ENCODE measurements around the gene DMBT1.

Gene DMBT1

DNA sequence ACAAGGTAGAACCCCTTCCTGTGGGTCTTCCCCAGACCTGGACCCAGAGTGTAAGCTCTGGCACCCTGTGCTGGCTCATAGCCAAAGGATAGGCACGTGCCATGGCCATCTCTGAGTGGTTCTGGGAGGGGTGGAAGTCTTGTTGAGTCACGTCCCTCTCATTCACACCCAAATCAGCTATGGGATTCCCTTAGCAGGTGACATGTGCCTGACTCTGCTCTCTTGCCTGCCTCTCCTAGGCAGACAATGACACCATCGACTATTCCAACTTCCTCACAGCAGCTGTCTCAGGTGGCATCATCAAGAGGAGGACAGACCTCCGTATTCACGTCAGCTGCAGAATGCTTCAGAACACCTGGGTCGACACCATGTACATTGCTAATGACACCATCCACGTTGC lies 79.2 kb downstream of the DMBT1 start:
- H3K27me3 ChIP-seq (ENCODE audit: control insufficient read depth, insufficient read depth, low read length), result no peaks in the 10 kb centered on the region
- no peak overlapping the region for H3K4me3 ChIP-seq (ENCODE audit: low read length)
- no peaks in the 10 kb centered on the region for H3K9me3 ChIP-seq (ENCODE audit: control insufficient read depth, low read length)
- no peak overlapping the region for H3K9ac ChIP-seq (ENCODE audit: low read length)
- no peaks in the 10 kb centered on the region for H3K36me3 ChIP-seq (ENCODE audit: control insufficient read depth, insufficient read depth, low read length)
- no peaks in the 10 kb centered on the region for H3K4me1 ChIP-seq (ENCODE audit: control insufficient read depth, insufficient read depth, low read length)

DNA sequence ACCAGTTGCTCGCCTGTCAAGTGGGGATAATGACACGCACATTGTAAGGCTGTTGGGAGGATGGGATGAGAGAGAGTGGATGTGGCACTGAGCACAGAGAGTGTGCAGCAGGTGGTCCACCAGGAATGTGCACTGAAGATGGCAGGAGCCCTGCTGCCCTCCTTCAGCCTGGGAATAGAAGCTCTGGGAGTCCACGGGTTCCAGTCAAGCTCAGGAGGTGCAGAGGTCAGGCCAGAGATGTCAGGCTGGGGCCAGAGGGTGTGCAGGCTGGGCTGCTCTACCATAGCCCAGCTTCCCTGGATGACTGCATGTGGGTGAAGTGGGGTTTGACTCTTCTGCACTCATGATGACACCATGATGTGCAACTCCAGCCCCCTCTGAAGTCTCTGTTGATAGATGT lies 80.4 kb downstream of the DMBT1 start:
- no peaks in the 10 kb centered on the region for H3K27me3 ChIP-seq (ENCODE audit: control insufficient read depth, insufficient read depth, low read length)
- no peak overlapping the region for H3K9ac ChIP-seq (ENCODE audit: low read length)
- H3K4me1 ChIP-seq (ENCODE audit: control insufficient read depth, insufficient read depth, low read length), result no peaks in the 10 kb centered on the region
- no peaks in the 10 kb centered on the region for H3K36me3 ChIP-seq (ENCODE audit: control insufficient read depth, insufficient read depth, low read length)
- no peak overlapping the region for H3K4me3 ChIP-seq (ENCODE audit: low read length)
- no peaks in the 10 kb centered on the region for H3K9me3 ChIP-seq (ENCODE audit: control insufficient read depth, low read length)

DNA sequence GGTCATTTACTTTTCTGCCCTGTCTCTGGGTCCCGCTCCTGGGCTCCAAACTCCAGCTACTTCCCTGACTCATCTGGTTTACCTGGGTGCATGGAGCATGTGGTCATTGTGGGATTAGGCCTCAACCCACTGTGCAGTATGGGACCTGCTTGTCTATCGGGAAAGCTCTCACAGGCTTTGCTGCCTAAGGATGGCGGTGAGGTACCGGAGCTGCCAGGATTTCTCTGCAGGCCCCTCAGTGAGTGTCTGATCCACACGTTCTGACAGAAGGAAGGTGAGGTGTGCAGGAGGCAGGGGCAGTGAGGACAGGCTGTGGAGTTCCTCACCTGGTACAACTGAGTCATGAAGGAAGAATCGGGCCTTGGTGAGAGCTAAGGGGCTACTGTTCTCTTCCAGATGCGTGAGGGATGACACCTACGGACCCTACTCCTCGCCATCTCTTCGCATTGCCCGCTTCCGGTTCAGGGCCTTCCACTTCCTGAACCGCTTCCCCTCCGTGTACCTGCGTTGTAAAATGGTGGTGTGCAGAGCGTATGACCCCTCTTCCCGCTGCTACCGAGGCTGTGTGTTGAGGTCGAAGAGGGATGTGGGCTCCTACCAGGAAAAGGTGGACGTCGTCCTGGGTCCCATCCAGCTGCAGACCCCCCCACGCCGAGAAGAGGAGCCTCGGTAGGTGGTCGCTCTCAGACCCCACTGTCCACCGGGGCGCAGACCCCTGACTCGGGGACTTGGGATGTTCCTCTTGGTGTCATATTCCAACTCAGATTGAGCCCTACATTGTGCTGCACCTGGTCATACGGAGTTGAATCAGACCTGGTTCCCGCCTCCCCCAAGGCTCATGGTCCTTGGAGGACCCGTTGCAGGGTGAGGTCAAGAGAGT lies 82.4 kb downstream of the DMBT1 start:
- Histone ChIP-seq H3K9me3 (ENCODE audit: control insufficient read depth, low read length) (no peaks in the 10 kb centered on the region), H3K4me3 (ENCODE audit: low read length) (no peak overlapping the region), H3K36me3 (ENCODE audit: control insufficient read depth, insufficient read depth, low read length) (no peaks in the 10 kb centered on the region), H3K9ac (ENCODE audit: low read length) (no peak overlapping the region), H3K27me3 (ENCODE audit: control insufficient read depth, insufficient read depth, low read length) (no peaks in the 10 kb centered on the region), H3K4me1 (ENCODE audit: control insufficient read depth, insufficient read depth, low read length) (no peaks in the 10 kb centered on the region)

DNA sequence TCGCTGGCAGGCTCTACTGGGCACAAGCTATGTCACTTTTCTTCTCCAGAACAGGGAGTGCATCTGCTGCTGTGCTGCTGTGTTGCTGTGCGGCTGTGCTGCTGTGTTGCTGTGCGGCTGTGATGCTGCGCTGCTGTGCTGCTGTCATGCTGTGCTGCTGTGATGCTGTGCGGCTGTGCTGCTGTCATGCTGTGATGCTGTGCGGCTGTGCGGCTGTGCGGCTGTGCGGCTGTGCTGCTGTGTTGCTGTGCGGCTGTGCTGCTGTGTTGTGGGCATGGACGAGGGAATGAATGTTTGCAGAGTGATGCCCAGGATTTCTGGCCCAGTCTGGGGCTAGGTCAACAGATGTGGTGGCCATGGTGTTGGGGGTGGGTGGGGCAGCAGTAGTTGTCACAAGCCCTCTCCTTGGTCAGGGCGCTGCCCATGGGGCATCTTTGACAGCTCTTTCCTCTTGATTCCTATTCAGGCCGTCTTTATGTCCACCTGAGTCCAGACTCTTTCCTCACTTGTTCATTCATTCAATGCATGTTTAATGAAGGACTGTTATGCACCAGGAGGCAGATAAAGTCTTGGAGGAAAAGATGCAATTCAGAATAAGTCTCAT lies 83.5 kb downstream of the DMBT1 start:
- no peaks in the 10 kb centered on the region for H3K27me3 ChIP-seq (ENCODE audit: control insufficient read depth, insufficient read depth, low read length)
- H3K4me1 ChIP-seq (ENCODE audit: control insufficient read depth, insufficient read depth, low read length), result no peaks in the 10 kb centered on the region
- no peak overlapping the region for H3K9ac ChIP-seq (ENCODE audit: low read length)
- no peaks in the 10 kb centered on the region for H3K36me3 ChIP-seq (ENCODE audit: control insufficient read depth, insufficient read depth, low read length)
- H3K9me3 ChIP-seq (ENCODE audit: control insufficient read depth, low read length), result no peaks in the 10 kb centered on the region
- H3K4me3 ChIP-seq (ENCODE audit: low read length), result no peak overlapping the region

DNA sequence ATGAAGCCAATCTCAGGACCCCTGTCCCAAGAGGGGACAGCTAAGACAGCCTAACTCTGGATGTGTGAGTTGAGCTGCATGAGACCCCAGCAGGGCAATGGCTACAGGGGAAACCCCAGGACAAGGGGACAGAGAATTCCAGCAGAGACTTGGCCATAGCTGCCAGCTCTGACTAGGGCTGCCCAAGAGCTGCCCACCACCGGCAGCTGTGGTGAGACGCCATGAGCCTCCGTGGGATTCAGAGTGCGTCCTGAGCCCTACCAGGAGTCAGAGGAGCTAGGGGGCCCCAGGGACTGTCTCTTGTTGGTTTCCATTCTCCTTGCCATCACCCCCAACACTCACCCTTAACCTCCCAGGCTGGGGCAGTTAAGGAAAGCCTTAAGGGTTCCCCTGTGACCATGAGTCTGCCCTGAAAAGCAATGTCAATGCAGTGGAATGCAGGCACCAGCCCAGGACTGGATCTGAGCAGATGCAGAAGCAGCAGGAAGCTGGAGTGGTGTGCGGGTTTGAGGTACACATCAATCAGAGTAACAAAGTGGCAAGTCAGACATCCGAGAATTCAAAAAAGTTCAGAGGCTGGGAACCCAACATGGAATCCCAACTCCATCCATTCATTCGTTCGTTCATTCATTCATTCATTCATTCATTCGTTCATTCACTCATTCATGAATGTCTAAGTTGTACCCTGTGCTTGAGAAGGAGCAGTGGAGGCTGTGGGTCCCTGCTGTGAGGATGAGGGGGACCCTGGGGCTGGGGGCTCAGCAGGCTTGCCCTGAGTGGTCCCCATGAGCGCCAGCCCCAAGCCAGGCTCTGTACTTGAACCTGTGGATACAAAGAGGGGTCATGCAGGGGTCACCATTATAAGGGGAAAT lies 86.2 kb downstream of the DMBT1 start:
- H3K4me1 ChIP-seq (ENCODE audit: control insufficient read depth, insufficient read depth, low read length), result no peaks in the 10 kb centered on the region
- H3K4me3 ChIP-seq (ENCODE audit: low read length), result no peak overlapping the region
- no peaks in the 10 kb centered on the region for H3K36me3 ChIP-seq (ENCODE audit: control insufficient read depth, insufficient read depth, low read length)
- no peaks in the 10 kb centered on the region for H3K27me3 ChIP-seq (ENCODE audit: control insufficient read depth, insufficient read depth, low read length)
- no peaks in the 10 kb centered on the region for H3K9me3 ChIP-seq (ENCODE audit: control insufficient read depth, low read length)
- no peak overlapping the region for H3K9ac ChIP-seq (ENCODE audit: low read length)

DNA sequence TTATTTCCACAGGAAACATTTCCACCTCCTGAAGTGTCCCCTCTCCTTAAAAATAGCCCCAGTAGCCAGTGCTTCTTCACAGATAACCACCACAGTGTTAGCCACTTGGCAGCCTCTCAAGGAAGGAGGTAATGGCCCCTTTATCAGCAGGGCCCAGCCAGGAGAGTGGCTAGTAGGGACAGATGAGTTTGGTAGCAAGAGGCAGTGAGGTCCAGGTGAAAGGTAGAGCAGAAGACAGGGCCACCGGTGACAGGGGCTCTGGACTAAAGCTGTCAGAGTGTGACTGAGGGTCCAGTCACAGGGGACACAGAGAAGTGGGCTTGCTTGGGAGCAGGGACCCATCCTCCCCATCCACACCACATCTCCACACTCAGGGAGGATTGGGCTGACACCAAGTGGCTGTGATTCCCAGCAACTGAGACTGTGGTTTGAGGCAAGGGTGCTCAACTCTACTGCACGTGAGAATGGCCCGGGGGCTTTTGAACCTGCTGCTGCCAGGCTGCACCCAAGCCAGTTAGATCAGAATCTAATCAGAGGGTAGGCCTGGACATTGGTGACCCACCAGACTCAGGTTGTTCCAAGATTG lies 86.9 kb downstream of the DMBT1 start:
- Histone ChIP-seq H3K36me3 (ENCODE audit: control insufficient read depth, insufficient read depth, low read length) (no peaks in the 10 kb centered on the region), H3K27me3 (ENCODE audit: control insufficient read depth, insufficient read depth, low read length) (peaks cover 1% of the 10 kb centered on the region), H3K9me3 (ENCODE audit: control insufficient read depth, low read length) (no peaks in the 10 kb centered on the region)

DNA sequence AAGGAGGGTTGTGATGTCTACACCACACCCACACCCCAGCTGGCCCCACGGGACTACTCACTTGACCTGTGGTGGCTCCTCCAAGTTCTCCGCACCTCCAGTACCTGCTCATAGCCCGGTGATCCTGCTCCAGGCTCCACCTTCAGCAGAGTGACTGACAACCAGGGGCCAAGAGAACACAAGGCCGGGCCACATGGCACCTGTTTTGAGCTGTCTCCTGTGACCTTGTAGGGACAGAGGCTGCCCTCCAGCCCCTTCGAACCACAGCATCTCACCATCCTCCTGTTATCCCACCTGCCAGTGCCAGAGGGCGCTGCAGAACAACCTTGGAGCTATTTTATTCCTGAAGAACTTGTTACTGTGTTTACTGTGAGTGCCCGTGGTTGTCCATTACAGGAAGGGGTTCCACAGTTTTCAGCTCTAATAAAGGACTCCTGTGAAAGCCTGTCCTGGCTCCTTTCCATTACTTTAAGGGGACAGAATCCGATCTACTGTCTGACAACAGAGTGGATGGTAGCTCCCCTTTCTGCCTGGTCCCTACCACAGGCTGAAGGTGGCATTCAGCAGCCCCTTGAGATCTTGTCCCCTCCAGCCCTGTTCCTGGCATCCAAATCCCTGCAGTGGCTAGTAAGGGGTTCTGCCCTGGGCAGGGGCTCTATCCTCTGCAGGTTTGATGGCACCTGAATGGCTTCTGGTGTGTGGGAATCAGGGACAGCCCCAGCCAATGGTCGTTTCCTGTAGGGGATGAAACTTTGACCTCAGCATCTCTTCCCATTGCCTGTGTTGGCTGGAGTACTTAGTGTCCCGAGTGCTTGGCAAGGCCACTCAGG lies 88.3 kb downstream of the DMBT1 start:
- Histone ChIP-seq H3K9ac (ENCODE audit: low read length) (no peak overlapping the region), H3K9me3 (ENCODE audit: control insufficient read depth, low read length) (no peaks in the 10 kb centered on the region), H3K36me3 (ENCODE audit: control insufficient read depth, insufficient read depth, low read length) (no peaks in the 10 kb centered on the region), H3K4me3 (ENCODE audit: low read length) (no peak overlapping the region), H3K27me3 (ENCODE audit: control insufficient read depth, insufficient read depth, low read length) (peaks cover 6% of the 10 kb centered on the region), H3K4me1 (ENCODE audit: control insufficient read depth, insufficient read depth, low read length) (no peaks in the 10 kb centered on the region)

More for the DNA sequence above, 86.9 kb downstream of the DMBT1 start:
- Histone ChIP-seq H3K4me1 (ENCODE audit: control insufficient read depth, insufficient read depth, low read length) (no peaks in the 10 kb centered on the region), H3K4me3 (ENCODE audit: low read length) (no peak overlapping the region), H3K9ac (ENCODE audit: low read length) (no peak overlapping the region)

DNA sequence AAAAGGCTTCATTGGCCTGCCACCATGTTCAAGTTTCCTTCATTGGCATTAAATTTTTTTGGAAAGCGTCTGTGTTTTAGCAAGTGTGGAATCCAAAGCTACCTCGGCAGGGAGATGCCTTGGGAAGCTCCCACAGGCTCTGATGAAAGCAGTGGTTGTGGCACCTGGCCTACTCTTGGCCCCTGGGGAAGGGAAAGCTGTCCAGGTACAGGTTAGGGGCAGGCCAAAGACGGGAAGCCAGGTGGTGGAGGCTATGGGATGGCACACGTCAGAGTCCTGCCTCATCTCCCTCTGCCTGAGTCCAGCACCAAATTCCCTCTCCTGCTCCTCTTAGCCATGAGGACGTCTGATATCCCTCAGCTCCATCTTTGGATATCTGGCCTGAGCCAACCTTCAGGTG lies 89.3 kb downstream of the DMBT1 start:
- no peaks in the 10 kb centered on the region for H3K36me3 ChIP-seq (ENCODE audit: control insufficient read depth, insufficient read depth, low read length)
- no peaks in the 10 kb centered on the region for H3K4me1 ChIP-seq (ENCODE audit: control insufficient read depth, insufficient read depth, low read length)
- H3K4me3 ChIP-seq (ENCODE audit: low read length), result no peak overlapping the region
- no peak overlapping the region for H3K9ac ChIP-seq (ENCODE audit: low read length)
- H3K9me3 ChIP-seq (ENCODE audit: control insufficient read depth, low read length), result no peaks in the 10 kb centered on the region
- H3K27me3 ChIP-seq (ENCODE audit: control insufficient read depth, insufficient read depth, low read length), result peaks cover 6% of the 10 kb centered on the region

DNA sequence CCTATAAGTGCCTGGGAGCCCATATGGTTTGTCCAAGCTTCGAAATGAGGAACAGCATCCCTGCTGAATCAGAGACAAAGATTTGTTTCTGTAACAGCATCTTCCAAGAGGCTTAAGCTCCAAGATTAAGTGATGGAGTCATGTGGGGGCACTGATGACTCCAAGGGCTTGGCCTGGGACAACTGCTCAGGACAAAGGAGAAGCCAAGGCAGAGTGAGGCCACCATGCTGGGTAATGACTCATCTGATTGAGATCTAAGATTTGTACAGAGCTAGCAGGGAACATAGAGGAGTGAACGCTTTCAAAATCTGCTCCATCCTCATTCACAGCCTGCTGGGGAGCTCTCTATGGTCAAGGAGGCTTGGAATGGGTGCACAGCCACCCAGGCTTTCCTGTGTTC lies 89.8 kb downstream of the DMBT1 start:
- H3K9me3 ChIP-seq (ENCODE audit: control insufficient read depth, low read length), result no peaks in the 10 kb centered on the region
- H3K36me3 ChIP-seq (ENCODE audit: control insufficient read depth, insufficient read depth, low read length), result no peaks in the 10 kb centered on the region
- H3K4me1 ChIP-seq (ENCODE audit: control insufficient read depth, insufficient read depth, low read length), result no peaks in the 10 kb centered on the region
- H3K9ac ChIP-seq (ENCODE audit: low read length), result no peak overlapping the region
- H3K4me3 ChIP-seq (ENCODE audit: low read length), result no peak overlapping the region
- H3K27me3 ChIP-seq (ENCODE audit: control insufficient read depth, insufficient read depth, low read length), result peaks cover 6% of the 10 kb centered on the region

DNA sequence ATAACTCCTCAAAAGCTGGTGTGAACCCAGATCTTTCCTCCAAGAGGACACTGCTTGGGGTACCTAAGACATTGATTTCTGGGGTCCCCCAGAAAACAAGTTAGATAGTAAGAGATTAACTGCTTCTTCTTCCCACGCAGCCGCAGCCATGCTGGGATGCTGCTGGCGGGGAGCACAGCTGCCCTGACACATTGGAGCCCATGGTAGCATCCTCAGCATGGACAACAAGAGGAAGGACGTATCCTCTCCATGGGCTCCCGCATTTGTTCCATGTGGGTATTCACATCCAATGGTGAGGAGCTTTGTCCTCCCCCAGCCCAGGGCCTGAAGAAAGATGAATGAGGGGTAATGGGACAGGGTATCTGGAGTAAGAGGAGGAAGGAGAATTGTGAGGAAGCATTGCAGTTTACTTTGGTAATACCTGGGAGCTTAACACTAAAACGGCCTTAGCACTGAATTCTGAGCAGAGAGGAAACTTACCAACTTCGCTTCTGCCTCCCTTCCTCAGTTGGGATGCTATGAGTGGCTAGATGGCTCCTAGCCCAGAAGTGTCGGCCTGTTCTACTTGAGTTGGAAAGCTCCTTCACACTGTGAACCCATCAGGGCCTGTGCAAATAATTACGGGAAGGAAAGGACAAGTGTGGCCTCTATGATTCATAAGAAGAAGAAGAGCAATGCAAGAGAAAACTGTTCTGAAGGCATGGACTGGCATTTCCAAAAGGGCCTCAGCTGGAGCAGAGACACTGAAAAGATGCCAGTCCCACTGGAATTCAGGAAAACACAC lies 95.2 kb downstream of the DMBT1 start:
- H3K27me3 ChIP-seq (ENCODE audit: control insufficient read depth, insufficient read depth, low read length), result peaks cover 18% of the 10 kb centered on the region
- H3K36me3 ChIP-seq (ENCODE audit: control insufficient read depth, insufficient read depth, low read length), result no peaks in the 10 kb centered on the region
- no peaks in the 10 kb centered on the region for H3K4me1 ChIP-seq (ENCODE audit: control insufficient read depth, insufficient read depth, low read length)
- no peak overlapping the region for H3K4me3 ChIP-seq (ENCODE audit: low read length)
- H3K9ac ChIP-seq (ENCODE audit: low read length), result no peak overlapping the region
- H3K9me3 ChIP-seq (ENCODE audit: control insufficient read depth, low read length), result no peaks in the 10 kb centered on the region

DNA sequence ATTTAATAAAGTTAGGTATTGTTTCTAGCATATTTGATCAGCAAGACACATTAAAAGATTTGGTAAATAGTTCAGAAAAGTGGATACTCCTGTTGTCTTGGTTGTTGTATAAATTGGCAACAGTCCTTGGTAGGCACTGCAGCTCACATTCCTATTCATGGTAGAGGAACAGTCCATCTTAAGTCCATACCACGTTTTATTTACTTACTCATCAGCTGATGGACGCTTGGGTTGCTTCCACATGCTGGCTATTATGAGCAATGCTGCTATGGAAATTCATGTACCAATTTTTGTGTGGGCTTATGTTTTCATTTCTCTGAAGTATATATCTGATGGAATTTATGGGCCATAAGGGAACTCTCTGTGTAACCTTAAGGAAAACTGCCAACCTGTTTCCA lies 95.8 kb downstream of the DMBT1 start:
- Histone ChIP-seq H3K9ac (ENCODE audit: low read length) (no peak overlapping the region), H3K27me3 (ENCODE audit: control insufficient read depth, insufficient read depth, low read length) (peaks cover 19% of the 10 kb centered on the region), H3K4me3 (ENCODE audit: low read length) (no peak overlapping the region), H3K9me3 (ENCODE audit: control insufficient read depth, low read length) (no peaks in the 10 kb centered on the region), H3K36me3 (ENCODE audit: control insufficient read depth, insufficient read depth, low read length) (no peaks in the 10 kb centered on the region), H3K4me1 (ENCODE audit: control insufficient read depth, insufficient read depth, low read length) (no peaks in the 10 kb centered on the region)
